SKM-1 treated with dmso at 0.1 percent for 144 hours (cell line): ENCODE results near the gene RRP1.

Experiments
- DNase-seq: peaks from one replicate; lab custom pipeline; 2025; ENCODE audit not compliant: unreplicated experiment; lab: John Stamatoyannopoulos, UW

Gene RRP1

GRCh38 chr21:43775190-43775589 lies 14.2 kb upstream of the RRP1 start:
- DNase-seq: no peak

- DNase-seq: peak; percentile 34
Measured at GRCh38 chr21:43775795-43776430, 13.5 kb upstream of the RRP1 start, which contains the start of gene CSTB. TSS of gene CSTB (minus strand) at chr21:43776308. CDS start at chr21:43776269, 39 bp downstream.

- DNase-seq: no peak
Measured at GRCh38 chr21:43777953-43778352, 11.4 kb upstream of the RRP1 start.

- DNase-seq: no peak
Measured at GRCh38 chr21:43778469-43779335, 10.7 kb upstream of the RRP1 start.

GRCh38 chr21:43779660-43780059 lies 9.7 kb upstream of the RRP1 start:
- DNase-seq: no peak

- no peak for DNase-seq
Measured at GRCh38 chr21:43781846-43782245, 7.5 kb upstream of the RRP1 start.

- no peak for DNase-seq
Measured at GRCh38 chr21:43782431-43783097, 6.8 kb upstream of the RRP1 start.

- DNase-seq: peak; percentile 21
Measured at GRCh38 chr21:43783098-43783700, 6.2 kb upstream of the RRP1 start.

- DNase-seq: no peak
Measured at GRCh38 chr21:43785134-43785533, 4.2 kb upstream of the RRP1 start.

- DNase-seq: no peak
Measured at GRCh38 chr21:43786300-43786806, 3.0 kb upstream of the RRP1 start.

- DNase-seq: no peak
Measured at GRCh38 chr21:43786807-43787440, 2.5 kb upstream of the RRP1 start.

- DNase-seq: no peak
Measured at GRCh38 chr21:43790010-43790524, 690 bp downstream of the RRP1 start.

- no peak for DNase-seq
Measured at GRCh38 chr21:43792406-43792805, 3.0 kb downstream of the RRP1 start.

- DNase-seq: no peak
Measured at GRCh38 chr21:43793243-43793642, 3.9 kb downstream of the RRP1 start.

GRCh38 chr21:43794311-43794710 lies 4.9 kb downstream of the RRP1 start:
- no peak for DNase-seq

GRCh38 chr21:43794857-43795256 lies 5.5 kb downstream of the RRP1 start:
- DNase-seq: no peak

- no peak for DNase-seq
Measured at GRCh38 chr21:43797415-43797814, 8.0 kb downstream of the RRP1 start.

- no peak for DNase-seq
Measured at GRCh38 chr21:43797925-43798715, 8.7 kb downstream of the RRP1 start.

- DNase-seq: no peak
Measured at GRCh38 chr21:43799301-43799840, 10.0 kb downstream of the RRP1 start.
